ENCODE data around the gene AP1B1. TPM values are rescaled to one million over a fixed set of nuclear protein-coding genes. Genes with fewer than 3 reads are reported as not detected.

AP1B1 gene
- total RNA-seq, 4 donors from 2014 or later = 58.0 to 77.3 (median 75.3) TPM

DNA sequence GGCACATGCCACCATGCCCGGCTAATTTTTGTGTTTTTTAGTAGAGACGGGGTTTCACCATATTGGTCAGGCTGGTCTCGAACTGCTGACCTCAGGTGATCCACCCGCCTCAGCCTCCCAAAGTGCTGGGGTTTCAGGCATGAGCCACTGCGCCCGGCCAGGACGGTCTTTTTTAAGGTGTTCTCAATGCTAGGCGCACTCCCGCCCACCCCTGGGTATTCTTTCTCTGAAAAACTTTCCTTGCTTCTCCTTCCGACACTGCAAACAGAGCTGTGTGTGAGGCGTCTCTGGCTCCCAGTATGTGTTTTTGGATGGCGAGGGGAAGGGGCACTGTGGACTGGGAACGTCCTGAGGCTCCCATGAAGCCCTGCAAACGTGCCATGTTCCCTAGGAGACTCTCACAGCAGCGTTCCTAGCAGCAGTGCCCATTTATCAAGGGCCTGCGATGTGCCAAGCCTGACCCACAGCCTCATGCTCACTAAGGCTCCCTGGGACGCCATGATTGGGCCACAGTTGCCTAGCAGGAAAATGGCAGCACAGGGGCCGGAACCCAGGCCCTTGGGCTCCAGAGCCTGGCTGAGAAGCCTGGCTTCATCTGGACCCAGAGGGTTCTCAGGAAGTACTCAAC, 70.4 kb downstream of the AP1B1 start:
- TF ChIP-seq, protein P1, sequence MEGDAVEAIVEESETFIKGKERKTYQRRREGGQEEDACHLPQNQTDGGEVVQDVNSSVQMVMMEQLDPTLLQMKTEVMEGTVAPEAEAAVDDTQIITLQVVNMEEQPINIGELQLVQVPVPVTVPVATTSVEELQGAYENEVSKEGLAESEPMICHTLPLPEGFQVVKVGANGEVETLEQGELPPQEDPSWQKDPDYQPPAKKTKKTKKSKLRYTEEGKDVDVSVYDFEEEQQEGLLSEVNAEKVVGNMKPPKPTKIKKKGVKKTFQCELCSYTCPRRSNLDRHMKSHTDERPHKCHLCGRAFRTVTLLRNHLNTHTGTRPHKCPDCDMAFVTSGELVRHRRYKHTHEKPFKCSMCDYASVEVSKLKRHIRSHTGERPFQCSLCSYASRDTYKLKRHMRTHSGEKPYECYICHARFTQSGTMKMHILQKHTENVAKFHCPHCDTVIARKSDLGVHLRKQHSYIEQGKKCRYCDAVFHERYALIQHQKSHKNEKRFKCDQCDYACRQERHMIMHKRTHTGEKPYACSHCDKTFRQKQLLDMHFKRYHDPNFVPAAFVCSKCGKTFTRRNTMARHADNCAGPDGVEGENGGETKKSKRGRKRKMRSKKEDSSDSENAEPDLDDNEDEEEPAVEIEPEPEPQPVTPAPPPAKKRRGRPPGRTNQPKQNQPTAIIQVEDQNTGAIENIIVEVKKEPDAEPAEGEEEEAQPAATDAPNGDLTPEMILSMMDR (IDR thresholded peaks at IDR 0.05) = no peak
- ATAC-seq (ENCODE audit: low FRiP score) = no peak
- DNase-seq (ENCODE audit: low spot score) = no peak

DNA sequence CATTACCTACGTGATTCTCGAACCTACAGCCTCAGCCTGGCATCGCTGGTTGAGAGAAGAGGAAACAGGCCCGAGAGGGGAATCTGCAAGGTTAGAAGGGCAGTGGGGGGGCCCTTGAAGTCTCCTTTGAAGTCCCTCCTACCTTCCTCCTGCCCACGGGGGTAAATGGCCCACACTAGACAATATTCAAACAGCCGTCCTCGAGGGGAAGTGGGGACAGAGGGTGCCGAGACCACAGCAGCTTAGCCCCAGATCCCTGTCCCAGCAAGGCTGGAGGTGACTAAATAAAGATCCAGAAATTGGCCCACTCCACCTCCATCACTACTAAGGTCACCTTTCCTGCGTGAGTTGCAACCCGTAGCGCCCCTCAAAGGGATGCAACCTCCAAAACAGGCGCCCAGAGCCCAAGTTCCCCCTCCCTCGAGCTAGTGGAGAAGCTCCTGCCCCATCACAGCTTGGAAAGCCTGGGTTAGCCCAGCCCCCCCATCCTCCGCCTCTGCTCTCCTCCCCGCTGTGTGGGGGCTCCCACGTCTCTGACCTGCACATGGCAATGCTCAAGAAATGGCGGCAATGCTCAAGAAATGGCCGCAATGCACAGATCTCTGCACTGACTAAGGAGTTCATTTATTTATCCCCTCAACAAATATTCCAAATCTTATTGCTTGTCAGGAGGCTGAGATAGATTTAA, 72.1 kb downstream of the AP1B1 start:
- ATAC-seq (ENCODE audit: low FRiP score) = no peak
- TF ChIP-seq, protein P1 (IDR thresholded peaks at IDR 0.05) = no peak
- no peak for DNase-seq (ENCODE audit: low spot score)

DNA sequence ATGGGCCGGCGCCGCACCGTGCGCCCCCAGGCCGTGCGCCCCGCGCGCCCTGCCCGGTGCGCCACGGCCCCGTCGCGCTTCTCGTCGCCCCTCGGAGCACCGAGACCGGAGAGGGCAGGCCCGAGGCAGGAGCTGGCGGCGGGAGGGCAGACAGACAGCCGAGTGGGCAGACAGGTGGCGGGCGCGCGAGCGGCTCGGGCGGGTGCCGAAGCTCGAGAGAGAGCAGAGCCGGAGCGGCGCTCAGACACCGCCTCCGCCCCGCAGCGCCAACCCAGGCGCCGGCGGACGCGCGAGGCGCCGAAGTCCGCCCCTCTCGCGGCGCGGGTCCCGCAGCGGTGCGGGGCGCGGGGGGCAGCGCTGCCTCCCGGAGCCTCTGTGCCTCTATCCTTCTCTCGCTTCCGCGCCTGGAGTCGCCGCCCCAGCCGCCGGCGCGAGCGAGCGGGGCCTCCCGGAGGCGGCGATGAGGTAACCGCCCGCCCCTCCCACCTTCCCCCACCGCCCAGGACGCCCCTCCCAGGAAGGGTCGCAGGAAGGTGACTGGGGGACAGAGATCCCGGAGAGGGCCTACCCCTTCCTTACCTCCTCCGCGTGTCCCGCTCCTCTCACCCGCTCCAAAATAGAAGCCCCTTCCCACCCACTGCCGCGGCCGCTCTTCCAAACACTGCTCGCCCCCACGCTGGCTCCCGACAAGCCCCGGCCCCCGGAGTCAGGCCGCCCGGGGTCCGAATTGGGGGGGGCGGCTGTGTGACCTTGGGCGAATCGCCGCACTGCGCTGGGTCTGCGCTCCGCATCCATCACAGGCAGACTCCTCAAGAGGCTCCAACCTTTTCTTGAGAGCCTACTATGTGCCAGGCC, 72.9 kb downstream of the AP1B1 start, which contains the start of gene RASL10A:
Gene RASL10A, minus strand, starts transcription at position 412 of the 855 bp plus-strand sequence. CDS start 451 bp downstream, outside the sequence.
- ATAC-seq (ENCODE audit: low FRiP score) = no peak
- no peak for DNase-seq (ENCODE audit: low spot score)
- TF ChIP-seq, protein P1 (IDR thresholded peaks at IDR 0.05) = no peak

DNA sequence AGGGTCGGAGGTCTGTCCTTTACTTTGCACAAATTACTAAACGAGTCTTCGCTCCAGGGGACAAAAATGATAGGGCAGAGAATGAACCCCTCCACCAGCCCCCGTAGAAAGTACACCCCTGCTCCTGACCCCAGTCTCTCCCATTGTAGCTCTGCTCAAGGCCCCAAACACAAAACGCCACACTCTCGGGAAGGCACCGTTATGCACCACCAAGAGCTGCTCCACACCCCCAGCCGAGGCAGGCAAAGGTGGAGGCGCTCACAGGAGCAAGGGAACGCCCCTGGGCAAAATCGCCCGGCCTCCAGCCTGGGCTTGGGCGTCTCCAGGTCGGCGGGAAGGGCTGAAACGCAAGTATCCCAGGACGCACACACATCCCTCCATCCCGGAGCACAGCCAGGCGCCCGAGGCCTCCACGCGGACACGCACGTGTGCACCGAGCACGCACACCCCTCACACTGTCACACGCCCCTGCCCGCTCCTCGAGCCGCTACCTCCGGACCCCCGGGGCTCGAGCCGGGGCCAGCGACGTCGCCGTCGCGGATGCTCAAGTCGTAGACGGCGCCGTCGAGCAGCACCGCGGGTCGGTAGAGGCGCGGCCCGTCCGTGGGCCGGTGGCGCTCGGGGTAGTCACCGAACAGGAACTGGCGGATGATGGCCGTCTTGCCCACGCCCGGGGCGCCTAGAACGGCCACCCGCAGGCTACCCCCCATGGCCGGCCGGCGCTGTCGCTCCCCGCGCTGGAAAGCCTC, 73.7 kb downstream of the AP1B1 start:
- TF ChIP-seq, protein P1 (IDR thresholded peaks at IDR 0.05) = no peak
- no peak for ATAC-seq (ENCODE audit: low FRiP score)
- no peak for DNase-seq (ENCODE audit: low spot score)

DNA sequence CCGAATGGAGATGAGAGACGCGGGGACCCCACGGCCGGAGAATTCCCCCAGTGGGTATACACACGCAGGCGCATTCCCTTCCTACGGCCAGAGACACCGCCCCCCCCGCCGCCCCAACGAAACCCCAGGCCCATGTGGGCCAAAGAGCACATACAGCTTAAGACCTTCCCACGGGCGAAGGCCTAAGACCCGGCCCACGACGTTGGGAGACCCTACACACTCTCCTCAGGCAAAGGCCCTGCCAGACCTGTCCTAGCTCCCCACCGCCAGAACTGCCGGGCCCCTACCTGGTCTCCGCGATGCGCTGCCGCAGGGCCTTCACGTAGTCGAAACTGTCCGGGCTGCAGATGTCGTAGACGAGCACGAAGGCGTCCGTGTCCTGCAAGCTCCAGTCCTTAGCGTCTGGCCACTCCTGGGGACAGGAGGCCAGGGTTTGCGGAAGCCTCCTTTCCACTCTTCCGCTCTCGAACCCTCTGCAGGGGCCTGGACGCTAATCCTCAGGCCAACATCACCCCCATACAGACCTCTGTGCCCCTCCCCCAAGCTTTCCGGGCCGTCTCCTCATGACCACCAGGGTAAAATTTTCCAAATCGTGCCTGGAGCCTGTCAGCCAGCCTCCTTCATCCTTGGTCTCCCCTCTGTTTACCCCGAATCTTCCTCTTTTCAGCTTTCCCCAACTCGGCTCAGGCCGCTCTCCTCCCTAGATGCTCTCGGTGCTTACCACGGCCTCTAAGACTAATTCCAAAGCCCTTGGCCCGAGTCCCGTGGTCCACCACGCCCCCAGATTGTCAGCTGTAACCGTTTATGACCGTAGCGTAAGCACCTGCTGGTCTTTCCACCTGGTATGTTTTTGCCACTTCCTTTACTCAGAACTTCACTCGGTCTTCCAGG, 74.5 kb downstream of the AP1B1 start:
- no peak for DNase-seq (ENCODE audit: low spot score)
- no peak for ATAC-seq (ENCODE audit: low FRiP score)
- TF ChIP-seq, protein P1 (IDR thresholded peaks at IDR 0.05) = no peak
